HG03064 (cell line): ENCODE data around the gene SNN.

Experiments used
- ATAC-seq: cut with Tn5 transposase; IDR thresholded peaks from one replicate; pipeline ENCODE4 v1.9.1; 2021; ENCODE audit warnings: low read depth; ENCODE audit not compliant: unreplicated experiment

Gene SNN

GRCh38 chr16:11667824-11668622 is at the start of gene SNN:
Gene SNN, plus strand, starts transcription at chr16:11668455. Its CDS starts 7,605 bp downstream, at chr16:11676060.
- peak; percentile 52 for ATAC-seq

GRCh38 chr16:11619327-11619851 is 48.9 kb upstream of the SNN start:
- no peak for ATAC-seq

- ATAC-seq: no peak
Observed at GRCh38 chr16:11620243-11621003, 47.8 kb upstream of the SNN start.

GRCh38 chr16:11621539-11621919 is 46.7 kb upstream of the SNN start:
- ATAC-seq: no peak

DNA sequence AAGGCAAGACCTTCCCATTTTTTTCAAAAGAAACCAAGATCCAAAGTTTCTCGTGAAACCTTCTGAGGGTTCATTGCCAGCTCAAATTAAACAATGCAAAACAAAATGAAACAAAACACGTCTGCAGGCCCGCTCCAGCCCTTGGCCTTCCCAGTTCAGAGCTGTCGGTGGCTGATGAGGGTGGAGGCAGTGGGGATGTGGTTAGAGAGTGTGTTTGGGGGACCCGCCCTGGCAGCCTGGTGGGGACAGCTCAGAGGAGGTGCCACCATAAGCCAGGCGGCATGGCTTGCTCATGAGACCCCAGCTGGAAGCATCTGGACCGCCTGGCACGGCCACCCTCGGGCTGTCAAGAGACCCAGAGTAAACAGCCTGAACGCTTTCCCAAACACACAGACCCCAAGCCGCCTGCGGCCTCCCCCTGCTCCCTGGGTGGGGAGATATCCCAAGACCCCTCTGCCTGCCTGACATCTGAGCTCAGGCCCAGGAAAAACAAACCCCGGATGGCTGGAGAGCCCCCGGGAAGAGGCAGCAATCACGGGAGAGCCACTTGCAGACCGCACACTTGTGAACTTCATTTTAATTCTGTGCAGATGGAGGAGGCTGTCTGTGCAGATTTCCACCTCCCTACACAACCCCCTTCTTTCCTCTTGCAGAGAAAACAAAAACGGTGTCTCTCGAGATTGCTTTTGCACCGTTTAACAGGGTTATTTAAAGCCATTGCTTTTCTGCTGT is 46.2 kb upstream of the SNN start:
- ATAC-seq: no peak

GRCh38 chr16:11624205-11624604 is 44.0 kb upstream of the SNN start:
- ATAC-seq: no peak

DNA sequence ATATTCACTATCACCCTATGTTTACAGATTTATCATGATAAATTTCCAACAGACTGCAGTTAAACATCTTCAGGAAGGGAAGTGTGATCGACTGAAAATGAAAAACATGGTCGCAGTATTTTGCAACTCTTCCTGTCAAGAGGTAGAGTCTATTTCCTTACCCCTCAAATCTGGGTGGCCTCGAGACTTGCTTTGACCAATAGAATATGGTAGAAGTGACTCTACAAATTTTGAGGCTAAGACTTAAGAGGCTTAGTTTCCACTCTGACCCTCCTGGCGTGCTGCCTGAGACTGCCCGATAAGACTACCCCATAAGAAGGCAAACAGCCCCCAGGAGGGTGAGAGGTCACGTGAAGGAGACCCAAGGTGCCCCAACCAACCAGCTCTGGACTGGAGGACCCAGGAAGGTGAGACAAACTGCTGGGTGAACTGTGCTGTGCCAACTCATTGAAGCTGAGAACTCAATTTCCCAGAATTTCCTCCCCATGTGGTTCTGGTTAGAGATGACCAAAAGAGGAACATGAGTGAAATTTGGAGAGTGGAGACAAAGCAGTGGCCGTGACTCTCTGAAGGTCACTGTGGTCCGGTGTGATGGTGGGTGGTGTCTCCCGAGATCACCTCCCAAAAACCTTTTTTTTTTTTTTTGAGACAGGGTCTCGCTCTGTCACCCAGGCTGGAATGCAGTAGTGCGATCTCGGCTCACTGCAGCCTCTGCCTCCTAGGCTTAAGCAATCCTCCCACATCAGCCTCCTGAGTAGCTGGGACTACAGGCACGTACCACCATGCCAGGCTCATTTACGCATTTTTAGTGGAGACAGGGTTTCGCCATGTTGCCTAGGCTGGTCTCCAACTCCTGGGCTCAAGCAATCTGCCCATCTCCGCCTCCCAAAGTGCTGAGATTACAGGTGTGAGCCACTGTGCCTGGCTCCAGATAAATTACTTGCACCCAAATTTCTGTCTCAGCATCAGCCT is 43.3 kb upstream of the SNN start:
- no peak for ATAC-seq

GRCh38 chr16:11625769-11626168 is 42.5 kb upstream of the SNN start:
- no peak for ATAC-seq

GRCh38 chr16:11626657-11627291 is 41.5 kb upstream of the SNN start:
- no peak for ATAC-seq

DNA sequence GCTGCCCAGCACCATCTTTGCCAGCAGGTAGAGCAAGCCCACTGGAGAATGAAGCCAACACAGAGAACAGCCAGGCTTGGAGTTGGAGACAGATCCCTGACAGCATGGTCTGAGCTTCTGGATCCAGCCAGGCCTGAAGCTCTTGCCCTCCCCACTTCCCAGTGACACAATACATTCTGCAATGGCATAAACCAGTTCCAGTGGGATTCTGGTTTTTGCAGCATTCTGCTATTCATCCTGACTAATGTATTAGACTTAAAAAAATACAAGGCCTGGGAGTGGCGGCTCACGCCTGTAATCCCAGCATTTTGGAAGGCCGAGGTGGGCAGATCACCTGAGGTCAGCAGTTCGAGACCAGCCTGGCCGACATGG is 41.0 kb upstream of the SNN start:
- no peak for ATAC-seq

DNA sequence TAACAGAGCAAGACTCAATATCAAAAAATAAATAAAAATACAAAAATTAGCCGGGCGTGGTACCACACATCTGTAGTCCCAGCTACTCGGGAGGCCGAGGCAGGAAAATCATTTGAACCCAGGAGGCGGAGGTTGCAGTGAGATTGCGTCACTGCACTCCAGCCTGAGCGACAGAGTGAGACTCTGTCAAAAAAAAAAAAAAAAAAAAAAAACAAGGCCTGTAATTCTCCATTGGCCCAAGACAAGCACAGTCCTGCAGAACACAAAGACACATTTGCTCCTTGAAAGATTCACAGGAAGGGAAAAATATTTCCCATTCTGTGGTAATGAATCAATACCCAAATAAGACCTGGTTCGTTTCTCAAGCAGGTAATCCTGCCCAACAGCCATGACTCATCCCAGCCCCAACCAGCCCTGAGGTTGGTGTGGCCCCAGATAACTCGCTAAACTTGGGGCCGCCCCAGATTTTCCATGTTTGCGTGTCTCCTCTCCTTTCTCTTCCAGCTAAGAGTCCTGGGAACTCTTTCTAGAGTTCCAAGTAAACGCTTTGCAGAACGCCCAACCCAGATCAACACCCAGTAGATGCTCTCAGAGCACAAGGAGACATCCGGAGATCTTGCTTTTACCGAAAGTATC is 40.3 kb upstream of the SNN start:
- ATAC-seq: no peak

DNA sequence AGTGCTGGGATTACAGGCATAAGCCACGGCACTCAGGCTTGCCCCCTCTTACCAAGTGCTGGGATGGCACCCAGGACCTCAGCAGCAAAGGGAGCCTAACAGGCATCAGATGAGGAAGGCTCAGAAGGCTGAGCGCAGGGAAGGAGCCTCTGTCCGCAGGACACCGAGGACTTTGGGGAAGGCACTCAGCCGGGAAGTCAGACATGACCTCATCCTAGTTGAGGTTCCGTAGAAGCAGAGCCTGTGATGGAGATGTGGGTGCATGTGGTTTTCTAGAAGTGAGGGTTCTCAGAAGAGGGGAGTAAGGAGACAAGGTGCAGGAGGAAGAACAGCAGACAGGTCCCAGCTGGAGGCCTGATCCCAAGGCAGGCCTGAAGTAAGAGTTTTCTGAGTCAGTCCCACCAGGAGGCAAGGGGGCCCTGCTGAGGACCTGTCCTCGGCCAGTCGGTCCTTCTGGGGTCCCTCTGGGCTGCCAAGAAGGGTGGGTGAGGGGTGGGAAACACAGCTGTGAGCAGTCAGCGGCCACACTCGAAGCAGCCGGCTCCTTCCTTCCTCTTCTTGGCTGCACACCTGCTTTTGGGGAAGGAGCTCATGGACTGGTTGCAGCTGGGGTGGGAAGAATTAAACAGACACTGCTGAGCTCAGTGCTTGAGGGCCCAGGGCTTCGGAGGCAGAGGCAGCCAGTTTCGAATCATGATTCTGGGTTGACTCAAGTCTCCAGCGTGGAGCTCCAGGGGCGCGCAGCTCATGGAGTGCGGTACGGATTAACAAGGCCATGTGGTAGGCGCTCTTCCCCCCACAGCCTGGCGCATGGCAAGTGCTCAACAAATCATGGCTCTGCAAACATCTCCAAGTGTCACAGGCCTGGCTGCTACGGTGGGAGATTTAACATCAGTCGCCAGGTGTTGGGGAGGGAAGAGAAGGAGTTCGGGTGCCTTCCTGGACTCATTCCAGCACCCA is 38.9 kb upstream of the SNN start:
- no peak for ATAC-seq

DNA sequence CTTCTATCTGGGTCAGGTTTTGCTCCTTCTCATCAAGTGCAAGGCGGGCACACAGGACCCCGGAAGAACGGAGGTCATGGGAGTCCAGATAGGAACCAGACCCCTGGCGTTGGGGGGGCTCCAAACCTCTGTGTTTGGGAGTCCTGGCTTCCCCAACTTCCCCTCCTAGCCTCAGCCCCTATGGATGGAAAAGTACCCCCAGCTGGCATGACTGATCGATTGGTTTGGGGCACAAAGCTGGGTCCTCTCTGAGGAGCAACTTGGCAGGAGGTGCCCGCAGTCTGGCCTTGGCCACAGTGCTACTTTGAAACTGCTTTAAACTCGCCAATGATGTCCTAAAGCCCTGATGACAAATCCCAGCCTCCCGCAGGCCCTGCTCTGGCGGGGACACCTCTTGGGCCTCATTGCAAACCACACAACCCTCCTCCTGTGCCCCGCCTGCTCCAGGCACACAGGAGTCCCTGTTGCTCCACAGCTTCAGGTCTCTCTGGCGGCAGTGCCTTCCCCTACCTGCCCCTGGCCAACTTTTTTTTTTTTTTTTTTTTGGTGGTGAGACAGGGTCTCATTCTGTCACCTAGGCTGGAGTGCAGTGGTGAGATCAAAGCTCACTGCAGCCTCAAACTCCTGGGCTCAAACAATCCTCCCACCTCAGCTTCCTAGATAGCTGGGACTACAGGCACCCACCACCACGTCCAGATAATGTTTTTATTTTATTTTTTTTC is 38.0 kb upstream of the SNN start:
- no peak for ATAC-seq

DNA sequence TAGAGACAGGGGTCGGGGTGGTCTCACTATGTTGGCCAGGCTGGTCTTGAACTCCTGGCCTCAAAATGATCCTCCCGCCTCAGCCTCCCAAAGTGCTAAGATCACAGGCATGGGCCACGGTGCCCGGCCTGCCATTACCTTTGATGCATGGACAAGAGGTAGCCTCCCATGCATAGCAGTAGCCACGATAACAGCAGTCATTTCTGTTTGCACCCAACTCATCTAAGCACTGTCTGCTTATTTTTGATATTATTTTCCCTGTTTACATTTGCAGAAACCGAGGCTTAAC is 37.5 kb upstream of the SNN start:
- ATAC-seq: no peak

- no peak for ATAC-seq
Observed at GRCh38 chr16:11631214-11631613, 37.0 kb upstream of the SNN start.

DNA sequence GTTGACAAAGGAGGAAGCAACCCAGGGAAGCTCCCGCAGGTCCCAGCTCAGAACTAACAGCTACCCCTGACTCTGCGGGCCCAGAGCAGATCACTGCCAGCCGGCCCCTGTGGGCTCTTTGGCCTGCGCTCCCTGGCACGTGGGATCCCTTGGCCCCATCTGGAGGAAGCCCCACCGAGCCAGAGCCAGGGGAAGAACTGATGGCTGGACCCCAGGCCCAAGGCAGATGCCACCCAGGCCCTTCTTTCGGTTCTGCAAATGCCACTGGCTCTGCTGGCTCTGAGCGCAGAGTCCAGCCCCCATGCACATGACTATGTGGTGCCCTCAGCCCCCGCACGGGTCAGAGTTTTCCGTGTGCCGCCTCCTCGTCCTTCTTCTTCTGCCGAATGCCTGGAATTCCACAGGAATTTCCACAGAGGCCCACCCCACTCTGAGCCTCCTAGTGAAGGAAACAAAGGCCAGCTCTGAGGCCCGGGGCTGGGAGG is 35.8 kb upstream of the SNN start:
- no peak for ATAC-seq

DNA sequence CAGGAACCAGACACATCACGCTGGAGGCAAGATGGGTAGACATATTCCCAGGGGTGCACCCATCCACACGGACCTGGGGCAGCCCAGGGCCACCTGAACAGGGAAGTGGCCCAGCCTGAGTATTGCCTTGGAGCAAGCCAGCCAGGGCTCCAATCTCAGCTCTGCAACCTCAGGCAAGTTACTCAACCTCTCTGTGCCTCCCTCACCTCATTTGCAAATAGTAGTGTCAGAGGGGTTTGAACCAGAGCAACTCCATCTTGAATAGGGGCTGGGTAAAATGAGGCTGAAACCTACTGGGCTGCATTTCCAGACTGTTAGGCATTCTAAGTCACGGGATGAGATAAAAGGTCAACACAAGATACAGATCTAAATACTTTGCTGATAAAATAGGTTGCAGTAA is 35.1 kb upstream of the SNN start:
- no peak for ATAC-seq
